Tibial nerve (tissue), 4 donors: ENCODE data around the gene NTNG2. TPM values are rescaled to one million over a fixed set of nuclear protein-coding genes. Genes with fewer than 3 reads are reported as not detected.

ENCODE experiments used
- DNase-seq, 2 donors: peaks; one replicate each; pipeline ENCODE4 v3.0.0-alpha.2; 2019; ENCODE audit warnings: low spot score in 2 of 2
- H3K27ac ChIP-seq, 4 donors: fragments of 200-600 bp; sonication (generic) in 3 of 4; one replicate each; pipeline ENCODE4 v1.5.1; 2017 to 2019; ENCODE audit warnings: mild to moderate bottlenecking in 1 of 4
- H3K27me3 ChIP-seq, 2 donors: fragments of 200-600 bp; sonication (generic) in 1 of 2; one replicate each; pipeline versions ENCODE4 v1.5.1 to v1.6.0; 2017 to 2019
- H3K36me3 ChIP-seq, 3 donors: fragments of 200-600 bp; sonication (generic); one replicate each; pipeline ENCODE4 v1.5.1; 2018 to 2019
- H3K4me1 ChIP-seq, 4 donors: fragments of 200-600 bp; sonication (generic) in 3 of 4; one replicate each; pipeline ENCODE4 v1.5.1; 2017 to 2019
- H3K4me3 ChIP-seq, 4 donors: fragments of 200-600 bp; sonication (generic) in 3 of 4; one replicate each; pipeline ENCODE4 v1.5.1; 2017 to 2019; ENCODE audit warnings: mild to moderate bottlenecking in 1 of 4, moderate library complexity in 1 of 4
- H3K9me3 ChIP-seq, 4 donors: fragments of 200-600 bp; sonication (generic) in 3 of 4; one replicate each; pipeline ENCODE4 v1.5.1; 2017 to 2019
- EP300 ChIP-seq, 2 donors: sonication (generic); formaldehyde crosslinking; IDR thresholded peaks; one replicate each; pipeline ENCODE4 v1.6.1; 2017; ENCODE audit warnings: antibody characterized with exemption in 2 of 2, mild to moderate bottlenecking in 1 of 2
- POLR2A ChIP-seq, 2 donors: fragments of 450-650 bp; IDR thresholded peaks; one replicate each; pipeline ENCODE4 v1.6.1; 2017; ENCODE audit warnings: antibody characterized with exemption in 2 of 2, mild to moderate bottlenecking in 2 of 2, moderate library complexity in 2 of 2
- WGBS, 2 donors: methylation state at CpG; one replicate each; pipeline ENCODE4 v1.1.5; 2018; 5-methylcytosine and 5-hydroxymethylcytosine counted together
- total RNA-seq, 4 donors: library from RNA; depleted of rRNA; stranded (reverse); fragments of >200 nt; gene quantifications; one replicate each; pipeline ENCODE4 v1.1.0, GENCODE V29; 2016
- TF ChIP-seq, protein P1 (sequence below), 5 experiments: fragments of 200-600 bp in 3 of 5; fragments of 450-650 bp in 2 of 5; sonication (generic) in 3 of 5; IDR thresholded peaks; one replicate each; pipeline ENCODE4 v1.5.1; 2016 to 2019; ENCODE audit warnings: antibody characterized with exemption in 5 of 5, mild to moderate bottlenecking in 3 of 5, moderate library complexity in 2 of 5

NTNG2 gene
- total RNA-seq, 4 donors from 2014 or later, result 0.63 to 21.4 (median 1.0) TPM

DNA sequence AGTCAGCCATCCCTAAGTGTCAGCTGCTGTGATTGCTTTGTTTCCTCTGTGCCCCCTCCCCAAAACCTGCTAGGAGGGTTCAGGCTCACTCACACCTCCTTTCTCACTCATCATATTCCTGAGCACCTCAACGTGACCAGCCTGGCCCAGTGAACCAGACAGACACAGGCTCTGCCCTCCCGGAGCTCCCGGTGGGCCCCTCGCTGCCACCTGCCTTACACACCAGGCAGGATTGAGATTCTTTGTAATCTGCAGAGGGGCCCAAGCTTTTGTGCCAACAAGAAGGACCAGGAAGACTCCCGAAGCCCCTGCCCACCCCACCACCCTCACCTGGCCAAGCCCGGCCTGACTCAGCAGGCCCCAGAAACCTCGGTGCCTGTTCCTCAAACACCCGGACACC, 87.8 kb downstream of the NTNG2 start:
- DNase-seq, result no peak
- TF ChIP-seq, protein P1, sequence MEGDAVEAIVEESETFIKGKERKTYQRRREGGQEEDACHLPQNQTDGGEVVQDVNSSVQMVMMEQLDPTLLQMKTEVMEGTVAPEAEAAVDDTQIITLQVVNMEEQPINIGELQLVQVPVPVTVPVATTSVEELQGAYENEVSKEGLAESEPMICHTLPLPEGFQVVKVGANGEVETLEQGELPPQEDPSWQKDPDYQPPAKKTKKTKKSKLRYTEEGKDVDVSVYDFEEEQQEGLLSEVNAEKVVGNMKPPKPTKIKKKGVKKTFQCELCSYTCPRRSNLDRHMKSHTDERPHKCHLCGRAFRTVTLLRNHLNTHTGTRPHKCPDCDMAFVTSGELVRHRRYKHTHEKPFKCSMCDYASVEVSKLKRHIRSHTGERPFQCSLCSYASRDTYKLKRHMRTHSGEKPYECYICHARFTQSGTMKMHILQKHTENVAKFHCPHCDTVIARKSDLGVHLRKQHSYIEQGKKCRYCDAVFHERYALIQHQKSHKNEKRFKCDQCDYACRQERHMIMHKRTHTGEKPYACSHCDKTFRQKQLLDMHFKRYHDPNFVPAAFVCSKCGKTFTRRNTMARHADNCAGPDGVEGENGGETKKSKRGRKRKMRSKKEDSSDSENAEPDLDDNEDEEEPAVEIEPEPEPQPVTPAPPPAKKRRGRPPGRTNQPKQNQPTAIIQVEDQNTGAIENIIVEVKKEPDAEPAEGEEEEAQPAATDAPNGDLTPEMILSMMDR (IDR thresholded peaks at IDR 0.05), result no peak
- TF ChIP-seq POLR2A (IDR thresholded peaks at IDR 0.05) (no peak), EP300 (IDR thresholded peaks at IDR 0.05) (no peak)
- 86 to 91% methylated on average over 4 to 8 of the region's 8 CpGs for WGBS, 2 donors
- Histone ChIP-seq H3K9me3 (peaks cover 0 to 11% (median 0%) of the 10 kb centered on the region in 4 donors), H3K36me3 (no peaks in the 10 kb centered on the region), H3K4me3 (no peak overlapping the region), H3K4me1 (peaks cover 0 to 14% (median 0%) of the 10 kb centered on the region in 4 donors), H3K27ac (no peak overlapping the region), H3K27me3 (peaks cover 0 to 21% of the 10 kb centered on the region in 2 donors)

DNA sequence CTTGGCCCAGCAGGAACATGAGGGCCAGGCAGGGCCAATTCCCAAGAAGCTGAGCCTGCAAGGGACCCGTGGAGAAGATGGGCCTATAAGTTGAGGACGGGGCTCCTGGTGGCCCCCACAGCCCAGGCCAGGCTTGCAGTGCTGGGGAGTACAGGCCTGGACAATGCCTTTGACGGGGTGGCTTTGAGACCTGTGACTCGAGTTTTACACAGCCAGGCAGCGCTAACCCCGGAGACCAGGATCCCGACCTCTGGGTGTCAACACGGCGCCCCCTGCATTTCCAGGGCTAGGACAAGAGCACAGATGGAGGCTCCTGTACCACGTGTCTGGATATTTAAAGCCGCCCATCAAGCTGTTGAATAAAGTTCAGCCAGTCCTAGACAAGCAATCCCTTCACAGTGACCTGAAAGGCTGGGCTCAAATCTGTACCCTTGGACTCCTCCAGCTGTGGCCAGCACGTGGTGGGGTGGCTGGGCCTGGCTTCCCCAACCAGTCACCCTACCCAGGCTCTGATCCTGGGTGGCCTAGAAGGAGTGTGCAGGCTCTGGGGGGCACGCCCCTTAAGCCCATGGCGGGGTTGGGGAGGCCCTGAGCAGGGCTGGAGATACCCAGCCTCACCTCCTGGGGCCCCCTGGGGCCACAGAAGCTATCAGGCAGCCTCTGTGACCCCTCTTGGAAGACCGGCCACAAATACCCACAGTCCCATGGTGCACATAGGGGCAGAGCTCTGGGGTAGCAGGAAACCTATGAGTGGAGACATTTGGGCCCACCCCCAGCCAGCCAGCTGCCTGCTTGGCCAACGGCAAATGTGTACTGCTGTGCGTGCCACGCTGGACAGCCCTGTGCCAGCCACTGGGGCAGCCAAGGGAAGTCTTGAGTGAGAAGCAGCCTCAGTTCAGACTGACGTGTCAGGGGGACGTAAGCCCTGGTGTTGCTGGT, 88.7 kb downstream of the NTNG2 start:
- Histone ChIP-seq H3K27ac (no peak overlapping the region), H3K9me3 (peaks cover 0 to 11% (median 0%) of the 10 kb centered on the region in 4 donors), H3K4me1 (peaks cover 0 to 6% (median 0%) of the 10 kb centered on the region in 4 donors), H3K27me3 (peaks cover 0 to 21% of the 10 kb centered on the region in 2 donors), H3K4me3 (no peak overlapping the region), H3K36me3 (no peaks in the 10 kb centered on the region)
- WGBS, 2 donors, result 91% methylated on average over 13 to 15 of the region's 20 CpGs
- TF ChIP-seq POLR2A (IDR thresholded peaks at IDR 0.05) (no peak), EP300 (IDR thresholded peaks at IDR 0.05) (no peak)
- TF ChIP-seq, protein P1 (IDR thresholded peaks at IDR 0.05), result no peak
- DNase-seq, result no peak

DNA sequence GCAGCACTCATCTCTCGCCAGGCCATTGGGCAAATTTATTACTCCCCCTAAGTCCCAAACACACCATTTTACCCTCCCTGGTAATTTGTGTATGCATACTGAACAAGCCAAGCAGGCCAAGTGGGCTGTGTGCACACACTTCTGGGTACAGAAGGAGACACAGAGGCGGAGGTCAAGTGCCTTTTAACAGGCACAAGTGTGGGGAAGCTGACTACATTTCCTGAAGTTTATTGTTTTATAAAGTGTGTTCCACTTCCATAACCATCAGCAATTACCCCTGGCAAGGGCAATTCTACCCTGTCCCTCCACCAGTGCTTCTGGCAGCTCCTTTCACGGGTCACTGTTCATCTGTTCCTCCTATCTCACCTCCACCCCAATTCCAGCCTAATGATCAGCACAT, 99.0 kb downstream of the NTNG2 start:
- peaks cover 4 to 46% (median 13%) of the 10 kb centered on the region in 3 donors for H3K36me3 ChIP-seq

DNA sequence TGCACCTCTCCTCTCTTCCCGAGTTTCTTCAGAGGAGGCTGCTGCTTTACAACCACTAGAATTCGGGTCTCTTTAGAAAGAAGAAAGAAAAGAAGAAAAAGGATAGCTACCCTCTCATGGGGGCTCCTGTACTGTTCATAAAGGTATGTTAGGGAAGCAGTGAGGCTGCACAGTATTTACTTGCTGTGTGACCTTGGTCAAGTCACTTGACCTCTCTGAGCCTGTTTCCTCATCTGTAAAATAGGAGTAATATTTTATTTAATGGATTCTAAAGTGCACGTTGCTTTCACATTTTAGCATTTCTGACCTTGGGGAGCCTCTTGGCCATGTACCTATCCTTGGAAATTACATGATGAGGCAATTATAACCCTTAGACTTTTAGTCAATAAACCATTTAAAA, 104.2 kb downstream of the NTNG2 start:
- Histone ChIP-seq H3K36me3 (peaks cover 4 to 89% (median 23%) of the 10 kb centered on the region in 3 donors), H3K4me1 (peaks cover 0 to 7% (median 0%) of the 10 kb centered on the region in 4 donors), H3K4me3 (no peak overlapping the region), H3K27me3 (no peaks in the 10 kb centered on the region), H3K27ac (no peak overlapping the region), H3K9me3 (no peaks in the 10 kb centered on the region)
- DNase-seq, result no peak
- TF ChIP-seq, protein P1 (IDR thresholded peaks at IDR 0.05), result no peak
- TF ChIP-seq EP300 (IDR thresholded peaks at IDR 0.05) (no peak), POLR2A (IDR thresholded peaks at IDR 0.05) (no peak)
- WGBS, 2 donors, result 76 to 88% methylated on average over 3 of the region's 3 CpGs

More for the DNA sequence above, 99.0 kb downstream of the NTNG2 start:
- WGBS, 2 donors, result 74 to 79% methylated on average over 3 of the region's 3 CpGs
- H3K4me3 ChIP-seq, result no peak overlapping the region
- H3K4me1 ChIP-seq, result peaks cover 0 to 11% (median 2%) of the 10 kb centered on the region in 4 donors
- no peaks in the 10 kb centered on the region for H3K27me3 ChIP-seq
- DNase-seq, result no peak
- no peaks in the 10 kb centered on the region for H3K9me3 ChIP-seq
- TF ChIP-seq, protein P1 (IDR thresholded peaks at IDR 0.05), result no peak
- TF ChIP-seq POLR2A (IDR thresholded peaks at IDR 0.05), result no peak
- TF ChIP-seq EP300 (IDR thresholded peaks at IDR 0.05), result no peak
- no peak overlapping the region for H3K27ac ChIP-seq

DNA sequence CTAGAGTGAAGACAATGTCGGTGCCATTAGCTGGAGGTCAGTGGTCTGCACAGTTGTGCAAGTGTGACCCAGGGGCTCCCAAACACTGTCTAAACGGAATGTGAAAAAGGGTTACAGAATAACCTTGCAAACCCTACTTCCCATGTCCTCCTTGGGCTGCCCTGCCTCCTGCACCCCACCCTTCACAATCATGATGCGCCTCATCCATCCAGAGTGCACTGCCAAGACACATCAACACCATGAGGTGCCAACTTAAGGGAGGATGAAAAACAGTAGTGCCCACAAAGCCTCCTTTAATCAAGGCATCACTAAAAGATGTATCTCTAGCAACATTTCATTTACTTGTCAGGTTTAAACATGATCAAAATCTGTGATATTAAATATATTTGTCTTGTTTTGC, 105.8 kb downstream of the NTNG2 start:
- peaks cover 0 to 5% (median 0%) of the 10 kb centered on the region in 4 donors for H3K4me1 ChIP-seq
- TF ChIP-seq, protein P1 (IDR thresholded peaks at IDR 0.05), result no peak
- TF ChIP-seq POLR2A (IDR thresholded peaks at IDR 0.05), result no peak
- TF ChIP-seq EP300 (IDR thresholded peaks at IDR 0.05), result no peak
- no peaks in the 10 kb centered on the region for H3K9me3 ChIP-seq
- DNase-seq, result no peak
- H3K4me3 ChIP-seq, result no peak overlapping the region
- no peaks in the 10 kb centered on the region for H3K27me3 ChIP-seq
- no peak overlapping the region for H3K27ac ChIP-seq
- WGBS, 2 donors, result 81 to 85% methylated on average over 3 of the region's 3 CpGs
- peaks cover 4 to 94% (median 20%) of the 10 kb centered on the region in 3 donors for H3K36me3 ChIP-seq
